Measurements from ENCODE around the gene CROCC2. TPM values are rescaled to one million over a fixed set of nuclear protein-coding genes. Genes with fewer than 3 reads are reported as not detected.

CROCC2 gene
- total and polyA plus RNA-seq, 2 experiments from 2014 or later, result not detected

DNA sequence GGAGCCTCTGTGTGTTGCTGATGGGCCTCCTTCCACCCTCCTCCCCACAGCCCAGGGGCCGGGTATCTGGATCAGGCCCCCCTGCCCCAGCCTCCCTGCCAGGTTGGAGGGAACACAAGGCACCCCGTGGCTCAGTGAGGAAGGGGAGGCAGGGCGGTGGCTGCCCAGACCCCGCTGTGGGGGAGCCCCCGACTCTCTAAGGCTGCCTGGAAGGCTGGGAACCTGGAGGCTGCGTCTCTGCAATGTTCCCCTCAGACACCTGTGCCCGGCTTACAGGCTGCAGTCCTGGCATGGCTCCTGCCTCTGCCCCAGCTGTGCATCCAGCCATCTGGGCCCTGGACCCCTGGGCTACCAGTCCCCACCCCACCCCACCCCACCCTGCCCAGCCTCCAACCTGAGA lies 9.7 kb upstream of the CROCC2 start:
- no peak overlapping the region for H3K27ac ChIP-seq
- no peak overlapping the region for H3K4me3 ChIP-seq
- H3K36me3 ChIP-seq, result no peaks in the 10 kb centered on the region
- no peaks in the 10 kb centered on the region for H3K9me3 ChIP-seq (ENCODE audit: low read depth)
- TF ChIP-seq, protein P1, sequence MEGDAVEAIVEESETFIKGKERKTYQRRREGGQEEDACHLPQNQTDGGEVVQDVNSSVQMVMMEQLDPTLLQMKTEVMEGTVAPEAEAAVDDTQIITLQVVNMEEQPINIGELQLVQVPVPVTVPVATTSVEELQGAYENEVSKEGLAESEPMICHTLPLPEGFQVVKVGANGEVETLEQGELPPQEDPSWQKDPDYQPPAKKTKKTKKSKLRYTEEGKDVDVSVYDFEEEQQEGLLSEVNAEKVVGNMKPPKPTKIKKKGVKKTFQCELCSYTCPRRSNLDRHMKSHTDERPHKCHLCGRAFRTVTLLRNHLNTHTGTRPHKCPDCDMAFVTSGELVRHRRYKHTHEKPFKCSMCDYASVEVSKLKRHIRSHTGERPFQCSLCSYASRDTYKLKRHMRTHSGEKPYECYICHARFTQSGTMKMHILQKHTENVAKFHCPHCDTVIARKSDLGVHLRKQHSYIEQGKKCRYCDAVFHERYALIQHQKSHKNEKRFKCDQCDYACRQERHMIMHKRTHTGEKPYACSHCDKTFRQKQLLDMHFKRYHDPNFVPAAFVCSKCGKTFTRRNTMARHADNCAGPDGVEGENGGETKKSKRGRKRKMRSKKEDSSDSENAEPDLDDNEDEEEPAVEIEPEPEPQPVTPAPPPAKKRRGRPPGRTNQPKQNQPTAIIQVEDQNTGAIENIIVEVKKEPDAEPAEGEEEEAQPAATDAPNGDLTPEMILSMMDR (IDR thresholded peaks at IDR 0.05; ENCODE audit: low read depth, low read length), result no peak
- H3K4me1 ChIP-seq (ENCODE audit: low read depth), result no peaks in the 10 kb centered on the region
- no peak for DNase-seq (ENCODE audit: low read depth in 1 of 2, low spot score in 1 of 2)
- H3K27me3 ChIP-seq, result no peaks in the 10 kb centered on the region

DNA sequence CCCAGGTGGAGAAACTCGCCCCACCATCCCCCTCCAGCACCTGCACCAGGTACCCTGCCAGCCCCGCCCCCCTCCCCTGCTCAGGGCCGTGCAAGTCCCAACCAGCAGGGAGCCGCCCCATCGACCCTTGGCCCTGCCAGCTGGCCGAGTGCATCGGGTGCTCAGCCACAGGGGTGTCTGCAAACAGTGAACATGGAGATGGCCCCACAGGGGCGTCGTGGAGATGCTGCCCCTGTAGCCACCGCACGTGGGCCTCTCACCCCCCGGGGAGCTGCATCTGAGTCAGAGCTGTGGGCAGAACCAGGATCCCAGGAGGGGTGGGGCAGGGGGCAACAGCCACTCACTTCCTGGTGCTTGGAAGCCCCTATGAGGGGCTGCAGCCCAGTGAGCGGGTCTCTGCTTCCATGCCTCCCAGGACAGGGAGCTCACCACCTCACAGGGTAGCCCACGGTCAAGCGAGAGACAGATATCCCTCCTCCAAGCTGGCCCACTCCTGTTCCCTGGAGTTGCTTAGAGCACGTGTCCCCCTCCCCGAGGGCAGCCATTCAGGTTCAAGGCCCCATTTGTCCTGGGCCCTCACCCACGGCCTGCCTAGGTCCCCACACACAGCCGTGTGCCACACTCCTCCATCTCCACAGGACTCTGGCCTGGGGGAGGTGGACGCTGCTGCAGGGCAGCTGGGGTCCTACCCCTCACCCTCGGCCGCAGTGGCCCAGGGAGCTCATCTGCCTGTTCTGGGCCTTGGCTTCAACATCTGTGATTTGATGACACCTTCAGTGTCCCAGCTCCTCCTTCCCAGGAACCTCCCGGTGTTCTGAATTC lies 9.1 kb upstream of the CROCC2 start:
- TF ChIP-seq, protein P1 (IDR thresholded peaks at IDR 0.05; ENCODE audit: low read depth, low read length), result no peak
- Histone ChIP-seq H3K4me3 (no peak overlapping the region), H3K36me3 (no peaks in the 10 kb centered on the region), H3K9me3 (ENCODE audit: low read depth) (no peaks in the 10 kb centered on the region), H3K27ac (no peak overlapping the region), H3K4me1 (ENCODE audit: low read depth) (no peaks in the 10 kb centered on the region), H3K27me3 (no peaks in the 10 kb centered on the region)
- DNase-seq (ENCODE audit: low read depth in 1 of 2, low spot score in 1 of 2), result no peak

DNA sequence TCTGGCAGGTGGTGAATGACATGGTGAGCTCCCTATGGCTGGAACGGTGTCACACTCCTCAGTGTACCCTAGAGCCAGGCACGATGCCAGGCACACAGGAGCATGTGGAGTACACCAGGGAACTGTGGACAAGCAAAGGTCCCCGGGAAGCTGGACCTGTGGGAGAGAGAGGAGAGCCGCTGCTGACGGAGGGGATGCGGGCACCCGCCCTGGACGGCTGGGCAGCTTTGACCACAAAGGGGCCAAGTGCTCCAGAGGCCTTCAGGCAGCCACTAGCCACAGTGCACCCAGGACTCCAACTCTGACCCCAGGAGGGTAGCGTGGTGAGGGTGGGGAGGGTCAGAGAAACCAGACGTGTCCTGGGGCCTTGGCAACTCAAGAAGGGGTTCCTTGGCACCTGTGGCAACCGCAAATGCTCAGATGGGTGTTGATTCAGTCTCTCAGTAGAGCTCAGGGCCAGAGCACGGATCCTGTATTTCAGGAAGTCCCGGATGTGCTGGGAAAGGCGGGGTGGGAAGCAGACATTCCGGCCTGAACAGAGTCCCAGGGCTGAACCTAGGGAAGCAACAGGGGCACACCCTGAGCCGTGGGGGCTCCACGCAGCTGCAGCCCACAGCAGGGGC lies 7.9 kb upstream of the CROCC2 start:
- H3K4me1 ChIP-seq (ENCODE audit: low read depth), result no peaks in the 10 kb centered on the region
- TF ChIP-seq, protein P1 (IDR thresholded peaks at IDR 0.05; ENCODE audit: low read depth, low read length), result no peak
- no peaks in the 10 kb centered on the region for H3K27me3 ChIP-seq
- H3K27ac ChIP-seq, result no peak overlapping the region
- no peaks in the 10 kb centered on the region for H3K9me3 ChIP-seq (ENCODE audit: low read depth)
- H3K36me3 ChIP-seq, result no peaks in the 10 kb centered on the region
- no peak for DNase-seq (ENCODE audit: low read depth in 1 of 2, low spot score in 1 of 2)
- H3K4me3 ChIP-seq, result no peak overlapping the region

DNA sequence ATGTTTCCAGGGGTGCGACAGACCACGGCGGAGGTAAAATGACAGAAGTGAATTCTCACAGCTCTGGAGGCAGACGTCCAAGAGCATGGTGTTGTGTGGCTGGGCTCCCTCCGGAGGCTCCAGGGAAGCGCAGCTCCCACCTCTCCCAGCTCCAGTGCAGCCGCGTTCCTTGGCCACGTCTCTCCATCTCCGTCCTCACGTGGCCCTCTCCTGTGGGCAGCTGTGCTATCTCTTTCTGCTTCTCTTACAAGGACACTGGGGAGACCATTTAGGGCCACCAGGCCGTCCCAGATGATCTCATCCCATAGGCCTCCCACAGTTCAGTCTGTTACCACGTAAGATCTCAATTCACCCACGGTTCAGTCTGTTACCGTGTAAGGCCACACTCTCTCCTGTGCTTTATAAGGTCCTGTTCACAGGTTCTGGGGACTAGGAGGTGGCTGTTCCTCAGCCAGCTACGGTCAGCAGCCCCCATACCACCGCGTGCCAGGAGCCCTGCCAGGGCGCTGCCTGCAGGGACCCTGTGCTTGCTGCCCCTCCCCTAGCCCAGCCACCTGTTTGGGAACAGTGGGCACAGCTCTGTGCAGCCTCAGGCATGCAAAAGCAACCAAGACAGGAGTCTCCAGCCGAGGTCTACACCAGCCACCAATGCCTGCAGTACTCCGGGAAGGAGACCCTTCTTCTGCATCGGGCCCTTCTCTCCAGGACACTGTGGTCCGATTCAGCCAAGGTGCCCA lies 7.2 kb upstream of the CROCC2 start:
- H3K27ac ChIP-seq, result no peak overlapping the region
- H3K9me3 ChIP-seq (ENCODE audit: low read depth), result no peaks in the 10 kb centered on the region
- no peaks in the 10 kb centered on the region for H3K36me3 ChIP-seq
- H3K4me1 ChIP-seq (ENCODE audit: low read depth), result no peaks in the 10 kb centered on the region
- TF ChIP-seq, protein P1 (IDR thresholded peaks at IDR 0.05; ENCODE audit: low read depth, low read length), result no peak
- DNase-seq (ENCODE audit: low read depth in 1 of 2, low spot score in 1 of 2), result no peak
- H3K4me3 ChIP-seq, result no peak overlapping the region
- no peaks in the 10 kb centered on the region for H3K27me3 ChIP-seq

DNA sequence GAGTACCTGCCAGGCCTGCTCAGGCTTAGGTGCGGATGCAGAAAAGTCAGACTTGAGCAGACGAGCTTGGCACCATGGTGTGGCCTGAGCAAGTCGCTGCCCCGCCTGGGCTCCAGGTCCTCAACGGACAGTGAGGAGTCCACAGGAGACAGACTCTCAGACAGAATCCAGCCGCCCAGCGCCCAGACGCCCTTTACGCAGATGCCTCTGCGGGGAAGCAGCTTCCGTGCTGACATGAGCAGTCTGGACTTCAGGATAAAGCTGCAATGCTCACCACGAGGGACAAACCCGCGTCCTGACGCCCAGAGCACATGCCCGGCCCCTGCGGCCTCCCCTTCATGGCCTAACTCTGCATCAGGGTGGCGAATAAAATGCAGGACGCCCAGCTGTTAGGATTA lies 6.7 kb upstream of the CROCC2 start:
- Histone ChIP-seq H3K4me1 (ENCODE audit: low read depth) (no peaks in the 10 kb centered on the region), H3K9me3 (ENCODE audit: low read depth) (no peaks in the 10 kb centered on the region), H3K4me3 (no peak overlapping the region), H3K27ac (no peak overlapping the region), H3K27me3 (no peaks in the 10 kb centered on the region), H3K36me3 (no peaks in the 10 kb centered on the region)
- no peak for DNase-seq (ENCODE audit: low read depth in 1 of 2, low spot score in 1 of 2)
- TF ChIP-seq, protein P1 (IDR thresholded peaks at IDR 0.05; ENCODE audit: low read depth, low read length), result no peak
